Head of caudate nucleus (tissue), 42 donors: ENCODE data around the gene CETN3.
"Not testable (repeated sequence)": the region's sequence is repeated elsewhere in the genome, so short reads cannot be mapped to it uniquely, and the experiment has no call there.

Experiments used
- DNase-seq, 42 donors: peaks; one replicate each; pipeline versions ENCODE4 v3.0.0 to v3.0.0-alpha.2; 2020 to 2021; ENCODE audit warnings: mixed read lengths in 7 of 42
- intact Hi-C: fragments of 100-400 bp; cut with DNase I; formaldehyde crosslinking; loops from one replicate; pipeline ENCODE4 v1.15.0; 2022

CETN3 gene

DNA sequence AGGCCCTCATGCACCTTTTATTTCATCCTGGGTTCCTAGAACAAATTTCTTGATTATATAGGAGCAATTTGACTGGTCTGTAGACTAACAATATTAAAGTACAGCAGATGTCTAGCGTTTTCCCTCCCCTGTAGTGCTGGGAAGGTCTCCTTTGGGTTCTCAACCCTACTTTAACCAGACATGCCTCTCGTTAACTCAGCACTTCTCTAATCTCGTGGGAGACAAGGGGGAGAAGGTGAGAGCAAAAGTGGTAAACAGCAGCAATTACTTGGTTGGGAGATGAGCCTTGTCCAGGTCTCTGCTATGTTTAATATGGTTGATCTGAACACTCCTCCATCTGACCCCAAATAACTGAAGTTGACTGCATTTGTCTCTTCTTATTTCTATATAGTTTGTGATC, 22.0 kb downstream of the CETN3 start:
- DNase-seq, result no peak
- intact Hi-C loops, result no loop called here

DNA sequence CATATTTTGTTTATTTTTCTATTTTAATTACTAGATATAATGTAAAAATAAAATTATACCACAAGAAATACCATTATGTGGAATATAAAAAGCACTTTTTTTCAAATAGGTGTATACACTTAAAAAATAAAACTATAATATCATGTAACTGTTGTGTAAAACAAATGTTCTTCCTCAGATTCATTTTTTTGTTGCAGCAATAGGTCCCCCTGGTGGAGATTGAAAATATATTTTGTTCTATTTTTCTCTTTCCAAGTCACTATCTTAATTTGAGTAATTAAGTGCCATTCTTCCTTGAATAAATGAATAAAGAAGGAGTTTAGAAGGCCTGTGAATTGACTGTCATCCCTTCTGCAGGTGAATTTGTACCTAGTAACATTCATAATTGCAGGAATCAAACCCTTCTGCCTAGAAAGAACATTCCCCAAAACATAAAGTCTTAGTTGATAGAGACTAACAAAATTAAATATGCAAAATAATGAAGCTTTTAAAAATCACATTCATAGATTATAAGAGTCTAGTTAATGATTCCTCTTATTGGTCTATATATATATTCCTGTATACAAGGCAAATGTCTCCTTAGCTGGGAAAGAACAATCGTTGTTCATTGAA, 23.4 kb downstream of the CETN3 start:
- DNase-seq, result peak in 1 of 42 donors; percentile 17
- intact Hi-C loops, result no loop called here

DNA sequence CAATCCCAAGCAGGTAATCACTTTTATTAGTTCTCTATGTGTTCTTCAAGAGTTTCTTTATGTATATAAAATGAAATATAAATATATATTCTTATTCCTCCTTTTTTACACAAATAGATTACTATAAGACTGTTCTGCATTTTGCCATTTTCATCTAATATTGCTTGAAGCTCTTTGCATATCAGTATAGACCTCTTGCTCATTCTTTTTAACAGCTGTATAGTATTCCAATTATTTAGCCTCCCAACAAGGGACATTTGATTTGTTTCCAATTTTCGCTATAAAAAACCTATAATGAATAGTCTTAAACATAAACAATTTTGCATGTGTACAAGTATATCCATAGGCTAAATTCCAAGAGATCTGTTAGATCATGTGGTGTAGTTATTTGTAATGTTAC, 25.2 kb downstream of the CETN3 start:
- intact Hi-C loops, result no loop called here
- DNase-seq, result no peak

DNA sequence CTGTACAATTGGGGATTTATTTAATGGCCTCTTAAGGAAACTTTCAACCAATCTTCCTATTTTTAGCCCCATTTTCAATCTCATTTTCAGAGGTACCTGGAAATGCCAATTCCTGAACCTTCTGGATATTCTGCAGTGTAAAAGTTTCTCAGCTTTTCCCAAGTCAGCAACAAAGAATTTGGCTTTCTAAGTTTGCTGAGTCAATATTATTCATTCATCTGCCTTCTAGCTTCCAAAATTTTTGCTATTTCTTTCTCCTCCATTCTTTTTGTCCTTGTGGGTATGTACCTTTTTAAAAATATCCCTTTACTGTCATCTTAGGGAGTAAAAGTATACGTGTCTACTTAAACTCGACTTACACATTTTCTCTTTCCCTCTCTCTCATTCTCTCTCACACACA, 25.7 kb downstream of the CETN3 start:
- intact Hi-C loops, result no loop called here
- DNase-seq, result no peak

DNA sequence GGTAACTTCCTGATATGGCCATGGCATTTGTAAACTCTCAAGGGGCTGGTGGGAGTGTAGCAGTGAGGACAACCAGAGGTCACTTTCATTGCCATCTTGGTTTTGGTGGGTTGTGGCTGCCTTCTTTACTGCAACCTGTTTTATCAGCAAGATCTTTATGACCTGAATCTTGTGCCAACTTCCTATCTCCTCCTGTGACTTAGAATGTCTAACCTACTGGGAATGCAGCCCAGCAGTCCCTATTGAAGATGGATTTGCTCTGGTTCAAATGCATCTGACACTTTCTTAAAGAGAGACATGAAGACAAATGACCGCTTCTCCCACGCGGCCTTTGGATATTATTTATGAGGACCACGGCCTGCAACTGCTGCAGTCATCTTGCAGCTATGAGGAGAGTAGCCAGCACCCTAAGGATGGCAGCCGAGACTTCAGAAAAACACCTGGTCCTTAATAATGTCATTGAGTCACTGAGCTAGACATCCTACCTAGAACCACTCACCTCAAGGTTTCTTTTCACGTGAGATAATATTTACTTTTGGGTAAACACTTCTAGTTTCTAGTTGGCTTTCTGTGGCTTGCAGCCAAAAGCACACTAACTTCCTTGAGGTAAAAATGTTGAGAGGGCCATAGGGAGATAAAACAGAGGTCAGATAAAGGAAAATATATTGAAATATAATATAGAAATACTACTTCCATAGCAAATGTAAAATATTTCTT, 28.2 kb downstream of the CETN3 start:
- intact Hi-C loops, result no loop called here
- DNase-seq, result no peak

DNA sequence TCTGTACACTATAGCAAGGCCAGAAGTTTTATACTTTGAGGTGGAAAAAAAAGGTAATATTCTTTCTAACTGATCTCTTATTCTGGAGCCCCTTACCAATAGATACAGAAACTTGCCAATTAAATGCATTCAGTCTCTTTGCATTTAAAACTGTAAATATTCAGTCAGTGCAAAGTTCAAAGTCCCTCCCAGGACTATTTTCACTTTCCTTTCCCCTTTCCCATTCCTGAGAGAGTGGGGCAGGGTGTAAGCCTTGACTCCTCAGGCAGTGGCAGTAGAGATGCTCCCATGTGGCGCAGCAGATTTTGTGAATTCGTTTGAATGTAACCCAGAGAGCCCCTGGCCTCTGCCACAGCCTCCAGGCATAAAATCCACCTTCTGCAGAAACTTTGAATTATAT, 29.9 kb downstream of the CETN3 start:
- intact Hi-C loops, result no loop called here
- DNase-seq, result no peak

DNA sequence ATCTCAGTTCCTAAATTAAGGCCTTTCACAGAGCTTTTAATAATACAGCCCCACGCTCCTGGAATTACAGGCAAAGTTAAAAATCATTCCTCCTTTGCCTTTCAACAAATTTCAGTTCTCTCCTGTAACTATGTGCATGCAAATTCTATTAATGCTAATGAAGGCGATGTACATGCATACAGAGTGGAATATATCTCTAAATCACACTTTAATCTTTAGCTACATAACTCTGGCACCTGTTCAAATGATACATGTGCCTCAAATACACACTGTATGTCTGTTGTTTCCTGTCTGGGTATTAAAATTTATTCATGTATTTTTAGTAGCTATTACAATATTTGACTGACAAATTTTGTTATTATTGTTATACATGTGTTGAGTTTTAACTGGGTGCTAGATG, 30.8 kb downstream of the CETN3 start:
- DNase-seq, result no peak
- intact Hi-C loops, result no loop called here

DNA sequence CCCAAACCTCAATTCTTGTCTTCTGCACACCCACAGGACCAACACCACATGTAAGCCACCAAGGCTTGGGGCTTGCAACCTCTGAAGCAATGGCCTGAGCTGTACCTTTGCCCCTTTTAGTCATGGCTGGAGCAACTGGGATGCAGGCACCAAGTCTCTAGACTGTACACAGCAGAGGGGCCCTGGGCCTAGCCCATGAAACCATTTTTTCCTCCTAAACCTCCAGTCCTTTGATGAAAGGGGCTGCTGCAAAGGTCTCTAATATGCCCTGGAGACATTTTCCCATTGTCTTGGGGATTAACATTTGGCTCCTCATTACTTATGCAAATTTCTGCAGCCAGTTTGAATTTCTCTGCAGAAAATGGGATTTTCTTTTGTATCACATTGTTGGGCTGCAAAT, 38.3 kb downstream of the CETN3 start:
- DNase-seq, intact Hi-C loops: not testable (repeated sequence)

DNA sequence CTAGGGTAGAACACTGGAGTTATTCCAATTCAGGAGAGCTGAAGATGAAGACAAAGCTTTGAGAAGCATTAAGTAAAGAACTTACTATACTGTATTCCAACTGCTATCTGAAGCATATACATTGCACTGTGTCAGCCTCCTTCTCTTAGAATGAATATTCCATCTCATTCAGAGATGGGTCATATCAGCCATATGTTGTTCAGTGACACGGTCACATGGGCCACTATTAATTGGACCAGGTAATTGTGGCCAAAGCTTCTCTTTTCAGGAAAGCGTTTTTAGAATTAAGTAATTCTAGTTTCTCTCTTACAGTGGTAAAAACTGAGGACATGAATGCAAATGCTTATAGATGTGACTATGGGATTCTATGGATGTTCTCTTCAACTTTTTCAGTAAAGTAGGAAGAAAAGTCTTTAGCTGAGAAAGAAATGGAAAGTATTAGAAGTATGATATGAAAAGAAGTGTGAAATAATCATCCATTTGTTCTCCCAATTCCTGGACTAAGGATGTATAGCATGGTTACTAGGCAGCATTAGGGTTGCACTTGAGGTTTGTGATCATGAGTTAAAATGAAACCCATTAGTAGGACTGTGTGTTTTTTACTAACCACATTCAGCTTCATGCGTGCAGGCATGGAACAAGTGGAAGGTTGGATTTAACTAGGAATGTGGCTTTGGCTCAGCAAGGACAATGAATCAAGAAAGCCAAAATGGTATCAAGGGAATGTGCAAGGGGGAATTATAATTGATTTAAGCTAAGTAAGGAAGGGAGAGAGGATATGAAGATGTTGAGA, 40.9 kb downstream of the CETN3 start:
- intact Hi-C loops, result no loop called here
- DNase-seq, result no peak

DNA sequence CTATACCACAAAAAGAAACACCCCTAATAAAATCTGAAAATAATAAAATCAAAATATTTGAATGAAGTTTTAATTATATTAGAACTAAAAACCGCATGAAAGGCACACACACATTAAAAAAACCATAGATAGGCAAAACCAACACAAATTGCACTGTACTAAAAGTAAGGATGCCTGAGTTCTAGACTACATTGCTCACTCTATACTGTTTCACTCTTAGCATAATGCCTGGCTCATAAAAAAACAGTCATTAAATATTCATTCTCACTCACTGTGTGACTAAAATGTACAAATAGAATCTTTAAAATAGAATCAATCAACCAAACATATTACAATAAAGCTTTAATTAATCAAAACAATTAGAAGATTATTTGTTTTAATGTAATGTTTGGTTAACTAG, 41.7 kb downstream of the CETN3 start:
- intact Hi-C loops, result no loop called here
- DNase-seq, result no peak

DNA sequence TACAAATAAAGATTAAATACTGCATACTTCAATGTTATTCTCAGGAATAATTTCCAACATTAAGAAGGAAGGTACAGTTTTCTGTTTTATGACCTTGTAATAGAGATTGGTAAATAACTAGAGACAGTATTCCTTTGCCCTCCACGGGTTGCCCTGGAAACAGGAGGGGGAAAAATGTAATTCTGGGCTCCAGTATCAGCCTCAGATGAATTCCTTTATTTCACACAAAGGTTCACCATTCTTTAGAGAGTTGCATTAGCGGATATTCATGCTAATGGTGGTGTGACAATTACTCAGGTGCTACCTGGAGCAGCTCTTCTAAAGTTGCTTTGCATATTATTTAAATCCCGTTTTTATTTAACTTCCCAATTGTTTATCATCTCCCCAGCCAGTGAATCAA, 42.6 kb downstream of the CETN3 start:
- no peak for DNase-seq
- intact Hi-C loops, result no loop called here

DNA sequence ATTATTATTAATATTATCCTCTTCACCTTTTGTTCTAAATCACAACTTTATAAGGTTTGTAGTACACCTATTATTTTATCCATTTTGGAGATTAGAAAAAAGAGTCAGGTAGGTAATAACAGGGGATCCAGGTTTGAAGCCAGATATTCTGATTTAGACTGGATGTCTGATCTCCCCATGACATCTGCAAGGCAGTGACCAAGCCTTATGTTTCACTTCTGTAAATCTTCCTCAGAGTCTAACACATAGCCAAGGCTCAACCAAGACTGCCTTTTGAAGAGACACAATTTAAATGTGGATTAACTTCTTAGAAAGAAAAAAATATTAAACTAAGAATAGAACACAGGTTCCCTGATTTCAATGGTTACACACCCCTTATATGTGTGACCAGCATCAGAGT, 44.2 kb downstream of the CETN3 start:
- no peak for DNase-seq
- intact Hi-C loops, result no loop called here

DNA sequence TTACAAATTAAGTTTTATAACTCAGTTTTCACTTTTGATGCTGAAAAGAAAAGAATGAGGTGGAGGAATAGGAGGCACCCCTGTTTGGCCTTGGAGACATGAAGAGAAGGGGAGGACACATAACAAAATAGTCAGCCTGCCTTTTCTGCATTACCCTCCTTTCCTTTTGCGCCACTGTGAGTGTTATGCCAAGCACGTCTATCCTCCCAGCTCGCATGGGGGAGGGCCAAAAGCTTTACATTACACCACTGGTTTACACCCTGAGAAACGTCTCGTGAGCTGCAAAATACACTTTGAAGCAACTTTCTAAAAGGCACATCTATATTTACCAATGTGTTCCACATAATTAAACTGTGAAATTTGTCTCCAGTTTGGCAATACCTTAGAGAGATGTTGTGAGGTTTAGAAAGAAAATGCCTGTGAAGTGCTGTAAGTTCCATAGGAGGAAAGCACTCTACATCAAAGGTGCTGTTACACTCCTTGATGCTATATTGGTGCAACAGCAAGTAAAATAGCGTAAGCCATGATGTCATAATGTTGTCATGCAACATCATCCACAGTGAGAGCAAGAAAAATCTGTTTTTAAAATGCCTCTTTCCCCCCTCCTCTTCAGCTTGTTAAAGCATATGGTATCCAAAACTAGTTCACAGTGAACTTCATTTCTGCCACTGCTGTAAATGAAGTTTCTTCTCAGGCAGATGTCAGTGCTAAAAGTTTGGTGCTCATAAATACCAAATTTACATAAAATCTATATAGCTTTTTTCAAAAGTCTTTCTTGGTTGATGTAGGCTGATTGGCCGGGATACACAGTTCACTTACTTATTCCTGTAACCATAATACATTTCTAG, 50.3 kb downstream of the CETN3 start:
- intact Hi-C loops, result no loop called here
- no peak for DNase-seq

DNA sequence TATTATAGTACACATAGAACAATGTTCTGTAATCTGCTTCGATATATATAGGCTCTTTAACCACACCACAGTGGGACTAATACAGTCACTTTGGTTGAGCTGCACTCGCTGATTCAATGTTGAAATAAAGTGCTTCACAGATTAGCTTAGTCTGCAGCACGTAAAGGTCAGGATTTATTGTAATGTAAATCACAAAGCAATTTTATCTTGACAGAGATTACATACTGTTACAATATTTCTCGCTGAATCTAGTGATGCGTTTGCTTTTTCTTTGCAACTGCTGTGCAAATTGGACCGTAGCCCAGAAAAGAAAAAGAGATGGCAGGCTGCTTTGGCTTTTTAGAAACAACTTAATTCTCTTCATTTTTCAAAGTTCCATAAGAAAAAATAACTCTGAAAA, 52.9 kb downstream of the CETN3 start:
- DNase-seq, result peak in 5 of 42 donors; percentile 12 to 35 (median 22)
- intact Hi-C loops, result no loop called here

DNA sequence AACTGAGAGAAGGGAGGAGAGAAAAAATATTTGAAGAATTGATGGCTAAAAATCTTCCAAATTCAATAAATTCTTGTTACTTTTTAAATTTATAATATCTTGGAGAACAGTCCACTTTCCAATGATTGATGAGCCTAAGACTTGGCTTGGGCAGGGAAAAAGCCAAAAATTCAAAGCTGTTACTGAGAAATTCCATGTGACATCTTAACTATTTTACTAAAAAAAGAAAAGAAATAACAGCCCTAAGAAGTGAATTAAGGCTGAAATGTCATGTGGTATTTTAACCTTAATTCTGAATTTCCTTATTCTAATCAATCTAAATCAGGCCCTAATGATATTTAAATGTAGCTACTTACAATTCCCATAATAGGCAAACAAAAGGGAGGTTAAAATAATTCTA, 53.4 kb downstream of the CETN3 start:
- DNase-seq, result no peak
- intact Hi-C loops, result no loop called here

DNA sequence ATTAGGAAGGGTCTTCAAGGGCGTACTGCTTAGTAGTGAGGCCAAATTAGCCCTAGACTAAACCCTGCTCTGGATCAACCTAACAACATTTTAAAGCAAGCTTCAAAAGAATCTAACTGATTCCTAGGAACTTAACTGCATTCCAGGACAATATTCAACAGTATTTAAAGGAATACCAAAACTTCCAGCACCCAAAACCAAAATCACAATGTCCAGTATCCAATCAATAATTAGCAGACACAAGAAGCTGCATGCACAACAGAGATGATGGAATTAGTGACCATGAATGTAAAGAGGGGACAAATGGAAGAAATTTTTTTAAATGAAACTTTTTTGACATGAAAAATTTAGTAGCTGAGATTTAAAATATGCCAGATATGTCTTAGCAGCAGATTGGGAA, 53.9 kb downstream of the CETN3 start:
- DNase-seq, result no peak
- intact Hi-C loops, result no loop called here

DNA sequence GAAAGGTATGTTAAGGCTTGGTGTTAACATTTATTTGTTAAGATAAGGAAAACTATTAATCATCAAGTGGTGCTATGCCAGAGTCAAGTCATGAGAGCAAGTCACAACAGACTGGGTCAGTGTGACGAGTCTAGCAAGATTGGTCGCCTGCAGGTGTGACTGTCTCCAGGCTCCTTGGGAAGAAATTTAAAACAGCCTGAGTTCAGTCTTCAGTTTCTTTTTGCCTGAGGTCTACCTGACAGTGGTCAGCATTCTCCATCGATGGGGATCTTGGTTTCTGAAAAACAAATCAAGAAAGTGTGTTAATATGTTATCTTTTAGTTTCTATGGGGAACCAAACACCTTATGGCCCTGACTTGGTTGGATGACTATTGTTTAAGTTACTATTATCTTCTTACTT, 56.3 kb downstream of the CETN3 start:
- intact Hi-C loops, result no loop called here
- DNase-seq, result no peak

DNA sequence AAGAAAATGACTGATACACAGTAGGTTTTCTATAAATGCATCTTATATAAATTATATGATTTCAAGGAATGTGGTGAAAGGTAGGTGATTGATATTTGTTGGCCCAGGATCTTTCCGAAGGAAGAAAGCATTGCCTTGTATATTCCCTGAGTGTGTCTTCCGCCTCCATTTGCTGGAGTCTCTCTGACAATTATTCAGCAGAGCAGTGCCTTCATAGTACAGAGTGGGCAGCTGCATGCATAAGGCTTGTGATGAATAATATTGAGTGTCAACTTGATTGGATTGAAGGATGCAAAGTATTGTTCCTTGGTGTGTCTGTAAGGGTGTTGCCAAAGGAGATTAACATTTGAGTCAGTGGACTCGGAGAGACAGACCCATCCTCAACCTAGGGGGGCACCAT, 58.5 kb downstream of the CETN3 start:
- DNase-seq, result peak in 12 of 42 donors; percentile 9 to 55 (median 20)
- intact Hi-C loops, result no loop called here

DNA sequence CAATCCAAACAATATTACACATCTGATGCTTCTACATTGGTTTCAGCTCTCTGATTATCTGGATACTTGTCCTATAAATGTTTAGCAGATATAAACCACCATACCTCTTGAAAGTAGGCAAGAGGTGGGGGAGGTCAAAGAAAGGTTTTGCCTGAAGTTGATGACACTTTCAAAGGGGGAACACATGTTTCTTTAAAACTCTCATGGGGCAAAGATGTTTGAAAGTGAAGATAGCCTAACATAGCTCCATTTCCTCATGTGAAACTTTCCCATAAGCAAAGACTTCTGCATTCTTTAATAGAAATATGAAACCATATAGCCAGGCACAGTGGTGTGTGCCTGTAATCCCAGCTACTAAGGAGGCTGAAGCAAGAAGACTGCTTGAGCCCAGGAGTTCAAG, 62.1 kb downstream of the CETN3 start:
- intact Hi-C loops, result no loop called here
- no peak for DNase-seq

DNA sequence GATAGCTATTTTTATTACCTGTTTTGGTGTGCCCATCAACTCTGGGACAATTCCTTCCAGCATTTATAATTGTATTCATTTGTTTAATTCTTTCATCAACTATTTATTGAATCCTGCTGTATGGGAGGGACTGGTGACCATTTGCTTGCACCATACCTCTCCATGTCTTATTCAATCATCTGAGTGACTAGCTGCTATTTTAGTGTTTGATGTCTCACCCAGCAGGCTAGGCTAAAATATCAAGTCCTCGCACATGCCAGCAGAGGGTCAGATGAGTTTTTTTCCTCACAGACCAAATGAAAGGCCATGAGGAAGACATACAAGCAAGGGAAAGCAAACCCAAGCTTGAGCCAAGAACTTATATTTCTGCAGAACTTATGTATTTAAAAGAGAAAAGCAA, 63.9 kb downstream of the CETN3 start:
- intact Hi-C loops, result no loop called here

More for the DNA sequence above, 63.9 kb downstream of the CETN3 start:
- no peak for DNase-seq
